Heart right ventricle (tissue), 16 donors: ENCODE measurements around the gene EPB41L3. TPM values are rescaled to one million over a fixed set of nuclear protein-coding genes. Genes with fewer than 3 reads are reported as not detected.

Source experiments
- ATAC-seq, 8 donors: fragments of 200-7000 bp; cut with Tn5 transposase; one replicate each; pipeline ENCODE4 v1.9.1; 2020; ENCODE audit warnings: mild to moderate bottlenecking in 8 of 8, moderate library complexity in 8 of 8, moderate number of reproducible peaks in 1 of 8
- DNase-seq, 2 donors: peaks; one replicate each; pipeline ENCODE4 v3.0.0-alpha.2; 2020
- H3K27ac ChIP-seq, 10 donors: fragments of 200-600 bp; sonication (generic) in 2 of 10; one replicate each; pipeline versions ENCODE4 v1.5.0 to v1.8.0; 2020 to 2022; ENCODE audit warnings: mild to moderate bottlenecking in 3 of 10
- H3K27me3 ChIP-seq, 7 donors: fragments of 200-600 bp; one replicate each; pipeline ENCODE4 v1.8.0; 2021 to 2022; ENCODE audit warnings: mild to moderate bottlenecking in 2 of 7
- H3K36me3 ChIP-seq, 9 donors: fragments of 200-600 bp; sonication (generic) in 1 of 9; one replicate each; pipeline versions ENCODE4 v1.5.0 to v1.8.0; 2020 to 2022; ENCODE audit warnings: mild to moderate bottlenecking in 2 of 9
- H3K4me1 ChIP-seq, 9 donors: fragments of 200-600 bp; sonication (generic) in 1 of 9; one replicate each; pipeline versions ENCODE4 v1.5.0 to v1.8.0; 2020 to 2022; ENCODE audit warnings: mild to moderate bottlenecking in 4 of 9
- H3K4me3 ChIP-seq, 10 donors: fragments of 200-600 bp; sonication (generic) in 2 of 10; one replicate each; pipeline versions ENCODE4 v1.5.0 to v1.8.0; 2020 to 2022; ENCODE audit warnings: mild to moderate bottlenecking in 7 of 10, moderate library complexity in 2 of 10
- H3K9me3 ChIP-seq, 11 donors: fragments of 200-600 bp in 10 of 11; sonication (generic) in 2 of 11; one replicate each; pipeline versions ENCODE4 v1.5.0 to v1.8.0; 2013 to 2022; ENCODE audit warnings: mild to moderate bottlenecking in 2 of 11, control low read depth in 1 of 11, moderate library complexity in 1 of 11
- CTCF ChIP-seq, 9 donors: fragments of 200-600 bp; sonication (generic) in 2 of 9; IDR thresholded peaks; one replicate each; pipeline versions ENCODE4 v1.5.0 to v1.8.0; 2021 to 2022; ENCODE audit warnings: antibody characterized with exemption in 9 of 9, mild to moderate bottlenecking in 5 of 9, moderate library complexity in 1 of 9
- WGBS, 2 donors: extraction: QIAGEN DNeasy Blood & Tissue Kit; methylation state at CpG; one replicate each; pipeline ENCODE4 v1.1.7; 2013; ENCODE audit warnings: inconsistent platforms in 1 of 2; 5-methylcytosine and 5-hydroxymethylcytosine counted together
- intact Hi-C, 10 donors: fragments of 100-400 bp; cut with DNase I; formaldehyde crosslinking; loops; one replicate each; pipeline versions ENCODE4 v1.11.1 to v1.14.2; 2022
- polyA plus RNA-seq, 2 donors: library from polyadenylated mRNA; stranded (reverse); fragments of 200-250 nt; gene quantifications; one replicate each; pipeline ENCODE4 v1.2.3, GENCODE V29; 2013
- total RNA-seq, 10 donors: library from RNA; stranded (reverse); fragmentation: NEBNext Ultra II Directional in 3 of 10; extraction: Animal tissue kit (Norgen Biotek cat#: 25700) in 3 of 10; gene quantifications; one replicate each; pipeline versions ENCODE4 v1.2.1 to v1.2.4, GENCODE V29; 2021 to 2023
- donor health status: Arrhythmogenic right ventricular cardiomyopathy.
- donor health status: ischemic (EF 13 %, LVEDD 7.1; RV severe dilation, severe dysfunction).
- donor health status: healthy with polysubstance abuse.
- donor health status: DM: no; HTN: yes; CAD: no.
- donor health status: DM: no; HTN: no; CAD: no.
- donor health status: ischemic (EF 25% LVEDD 6.9; RV normal size, moderate dysfunction).
- donor health status: ischemic (EF 25% LVEDD 5.7; RV mildly dilated, moderate dysfunction).
- donor health status: healthy.
- donor health status: DM: yes; HTN: yes; CAD: no.
- donor health status: Ischemic cardiomyopathy.
- donor health status: ischemic (EF 35%, LVEDD 5.7; RV mildly dilated, moderate dysfunction).
- donor health status: nonischemic (EF 11% LVEDD 7.7; RV severe dilation, severe dysfunction).
- donor health status: DM: yes; HTN: yes; CAD: no.
- donor health status: PGD.
- donor health status: ischemic (EF 29% LVEDD 5.4; RV normal size, mild dysfunction).
- donor health status: nonischemic (EF 23%, LVEDD 6.1; RV moderate dilation, normal function).

EPB41L3 gene
- total and polyA plus RNA-seq, 12 donors = 2.9 to 29.1 (median 6.3) TPM

GRCh38 chr18:5350636-5351035 is 193.2 kb downstream of the EPB41L3 start:
- Histone ChIP-seq H3K27me3 (no peaks in the 10 kb centered on the region), H3K9me3 (peaks cover 0 to 15% (median 0%) of the 10 kb centered on the region in 11 donors), H3K4me3 (no peak overlapping the region), H3K4me1 (no peaks in the 10 kb centered on the region), H3K27ac (no peak overlapping the region), H3K36me3 (no peaks in the 10 kb centered on the region)
- intact Hi-C loops = no loop called here
- TF ChIP-seq CTCF (IDR thresholded peaks at IDR 0.05) = no peak
- no peak for ATAC-seq
- DNase-seq = no peak
- 87 to 89% methylated on average over 2 of the region's 2 CpGs for WGBS, 2 donors

Other genes starting within 250 kb of the EPB41L3 start
- 1 to 10 TPM; 5.3 to 8.6 (median 7.1) TPM for gene ZBTB14, start 248.3 kb downstream of the EPB41L3 start, total RNA-seq
- gene ZBTB14, start 248.3 kb downstream of the EPB41L3 start, polyA plus RNA-seq = 1 to 10 TPM; 3.7 to 4.0 TPM